ENCODE data around the gene NFS1. TPM values are rescaled to one million over a fixed set of nuclear protein-coding genes. Genes with fewer than 3 reads are reported as not detected.

NFS1 gene
- total RNA-seq, 4 donors from 2014 or later, result 25.3 to 63.3 (median 32.7) TPM

- peaks cover 63 to 77% (median 73%) of the 10 kb centered on the region in 4 donors for H3K4me1 ChIP-seq
- intact Hi-C loops (cut with DNase I), result loop anchor here (5.0 kb wide), 1 partner anchor 143 kb away; no protein-coding TSS in a partner anchor
- DNase-seq (ENCODE audit: extremely low spot score), result no peak
- H3K9me3 ChIP-seq, result no peaks in the 10 kb centered on the region
- TF ChIP-seq POLR2AphosphoS5 (IDR thresholded peaks at IDR 0.05) (no peak), CTCF (IDR thresholded peaks at IDR 0.05) (no peak), EP300 (IDR thresholded peaks at IDR 0.05) (no peak), POLR2A (IDR thresholded peaks at IDR 0.05; ENCODE audit: low read depth) (no peak)
- H3K4me3 ChIP-seq, result peak overlapping the region; percentile 83 to 91 (median 84)
- H3K27ac ChIP-seq (replicated peaks in 1 of 4), result peak overlapping the region; percentile 99 to 100 (median 100)
- WGBS, result 43% methylated on average over 7 of the region's 7 CpGs
- peaks cover 25 to 63% (median 54%) of the 10 kb centered on the region in 4 donors for H3K36me3 ChIP-seq
- no peaks in the 10 kb centered on the region for H3K27me3 ChIP-seq
These were observed 40.4 kb upstream of the NFS1 start for GRCh38 chr20:35739294-35740163.

- intact Hi-C loops (cut with DNase I), result no loop called here
- Histone ChIP-seq H3K36me3 (peaks cover 31 to 72% (median 63%) of the 10 kb centered on the region in 4 donors), H3K27ac (replicated peaks in 1 of 4) (peak overlapping the region in 3 of 4 donors; percentile 21 to 99 (median 30)), H3K4me3 (peak overlapping the region in 3 of 4 donors; percentile 19 to 91 (median 83)), H3K27me3 (no peaks in the 10 kb centered on the region), H3K4me1 (peaks cover 72 to 81% (median 78%) of the 10 kb centered on the region in 4 donors), H3K9me3 (no peaks in the 10 kb centered on the region)
- DNase-seq (ENCODE audit: extremely low spot score), result no peak
- WGBS, result 41% methylated on average over 4 of the region's 4 CpGs
- TF ChIP-seq EP300 (IDR thresholded peaks at IDR 0.05) (no peak), POLR2AphosphoS5 (IDR thresholded peaks at IDR 0.05) (no peak), POLR2A (IDR thresholded peaks at IDR 0.05; ENCODE audit: low read depth) (no peak), CTCF (IDR thresholded peaks at IDR 0.05) (no peak)
These were observed 39.4 kb upstream of the NFS1 start for GRCh38 chr20:35738410-35739179.

- 89% methylated on average over 15 of the region's 15 CpGs for WGBS
- intact Hi-C loops (cut with DNase I), result no loop called here
- peak overlapping the region in 2 of 4 donors; percentile 30 to 99 for H3K27ac ChIP-seq (replicated peaks in 1 of 4)
These were observed 38.7 kb upstream of the NFS1 start for GRCh38 chr20:35737865-35738333.

More at GRCh38 chr20:35737865-35738333, 38.7 kb upstream of the NFS1 start:
- no peaks in the 10 kb centered on the region for H3K9me3 ChIP-seq
- peaks cover 38 to 79% (median 68%) of the 10 kb centered on the region in 4 donors for H3K36me3 ChIP-seq
- DNase-seq (ENCODE audit: extremely low spot score), result no peak
- H3K27me3 ChIP-seq, result no peaks in the 10 kb centered on the region
- H3K4me1 ChIP-seq, result peaks cover 73 to 81% (median 78%) of the 10 kb centered on the region in 4 donors
- TF ChIP-seq EP300 (IDR thresholded peaks at IDR 0.05), result no peak
- TF ChIP-seq POLR2A (IDR thresholded peaks at IDR 0.05; ENCODE audit: low read depth), result no peak
- TF ChIP-seq CTCF (IDR thresholded peaks at IDR 0.05), result no peak
- TF ChIP-seq POLR2AphosphoS5 (IDR thresholded peaks at IDR 0.05), result no peak
- peak overlapping the region in 1 of 4 donors; percentile 26 for H3K4me3 ChIP-seq

Measured in esophagus muscularis mucosa (tissue), 4 donors.